ENCODE data around the gene CUEDC1. TPM values are rescaled to one million over a fixed set of nuclear protein-coding genes. Genes with fewer than 3 reads are reported as not detected.

The CUEDC1 gene
- total and polyA plus RNA-seq, 9 of the 15 experiments (the other 6 are each of a cell fraction or from before 2014, with no cell fraction given), result 0.20 to 4.1 (median 1.6) TPM; not detected in 1

GRCh38 chr17:57979076-57979475 lies 23.9 kb upstream of the CUEDC1 start (continued):
- TF ChIP-seq, protein P1, sequence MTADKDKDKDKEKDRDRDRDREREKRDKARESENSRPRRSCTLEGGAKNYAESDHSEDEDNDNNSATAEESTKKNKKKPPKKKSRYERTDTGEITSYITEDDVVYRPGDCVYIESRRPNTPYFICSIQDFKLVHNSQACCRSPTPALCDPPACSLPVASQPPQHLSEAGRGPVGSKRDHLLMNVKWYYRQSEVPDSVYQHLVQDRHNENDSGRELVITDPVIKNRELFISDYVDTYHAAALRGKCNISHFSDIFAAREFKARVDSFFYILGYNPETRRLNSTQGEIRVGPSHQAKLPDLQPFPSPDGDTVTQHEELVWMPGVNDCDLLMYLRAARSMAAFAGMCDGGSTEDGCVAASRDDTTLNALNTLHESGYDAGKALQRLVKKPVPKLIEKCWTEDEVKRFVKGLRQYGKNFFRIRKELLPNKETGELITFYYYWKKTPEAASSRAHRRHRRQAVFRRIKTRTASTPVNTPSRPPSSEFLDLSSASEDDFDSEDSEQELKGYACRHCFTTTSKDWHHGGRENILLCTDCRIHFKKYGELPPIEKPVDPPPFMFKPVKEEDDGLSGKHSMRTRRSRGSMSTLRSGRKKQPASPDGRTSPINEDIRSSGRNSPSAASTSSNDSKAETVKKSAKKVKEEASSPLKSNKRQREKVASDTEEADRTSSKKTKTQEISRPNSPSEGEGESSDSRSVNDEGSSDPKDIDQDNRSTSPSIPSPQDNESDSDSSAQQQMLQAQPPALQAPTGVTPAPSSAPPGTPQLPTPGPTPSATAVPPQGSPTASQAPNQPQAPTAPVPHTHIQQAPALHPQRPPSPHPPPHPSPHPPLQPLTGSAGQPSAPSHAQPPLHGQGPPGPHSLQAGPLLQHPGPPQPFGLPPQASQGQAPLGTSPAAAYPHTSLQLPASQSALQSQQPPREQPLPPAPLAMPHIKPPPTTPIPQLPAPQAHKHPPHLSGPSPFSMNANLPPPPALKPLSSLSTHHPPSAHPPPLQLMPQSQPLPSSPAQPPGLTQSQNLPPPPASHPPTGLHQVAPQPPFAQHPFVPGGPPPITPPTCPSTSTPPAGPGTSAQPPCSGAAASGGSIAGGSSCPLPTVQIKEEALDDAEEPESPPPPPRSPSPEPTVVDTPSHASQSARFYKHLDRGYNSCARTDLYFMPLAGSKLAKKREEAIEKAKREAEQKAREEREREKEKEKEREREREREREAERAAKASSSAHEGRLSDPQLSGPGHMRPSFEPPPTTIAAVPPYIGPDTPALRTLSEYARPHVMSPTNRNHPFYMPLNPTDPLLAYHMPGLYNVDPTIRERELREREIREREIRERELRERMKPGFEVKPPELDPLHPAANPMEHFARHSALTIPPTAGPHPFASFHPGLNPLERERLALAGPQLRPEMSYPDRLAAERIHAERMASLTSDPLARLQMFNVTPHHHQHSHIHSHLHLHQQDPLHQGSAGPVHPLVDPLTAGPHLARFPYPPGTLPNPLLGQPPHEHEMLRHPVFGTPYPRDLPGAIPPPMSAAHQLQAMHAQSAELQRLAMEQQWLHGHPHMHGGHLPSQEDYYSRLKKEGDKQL (CRISPR knock-in tag; IDR thresholded peaks at IDR 0.05; ENCODE audit: borderline replicate concordance), result no peak
- no peak for TF ChIP-seq HNRNPK (IDR thresholded peaks at IDR 0.05; ENCODE audit: low read depth, low read length, poor library complexity, severe bottlenecking)
- no peak for TF ChIP-seq NR2C2 (CRISPR knock-in tag; IDR thresholded peaks at IDR 0.05)
- TF ChIP-seq NR2C2 (tag; IDR thresholded peaks at IDR 0.05), result no peak
- TF ChIP-seq HOXB6 (CRISPR knock-in tag; IDR thresholded peaks at IDR 0.05; ENCODE audit: borderline replicate concordance), result no peak
- TF ChIP-seq NR1H2 (CRISPR knock-in tag; IDR thresholded peaks at IDR 0.05), result no peak
